ENCODE results near the gene KRTAP19-2.

Gene KRTAP19-2

GRCh38 chr21:30468900-30469714 lies 18.1 kb downstream of the KRTAP19-2 start:
- Histone ChIP-seq H3K4ac (ENCODE audit: low read depth in 1 of 2, low read length in 2 of 2) (no peak overlapping the region), H2AK5ac (ENCODE audit: low read length, severe bottlenecking) (no peak overlapping the region), H3K9ac (ENCODE audit: low read length) (no peak overlapping the region), H3K4me2 (ENCODE audit: low read length, poor library complexity, severe bottlenecking) (no peak overlapping the region), H2BK15ac (ENCODE audit: low read depth, poor library complexity, severe bottlenecking) (no peak overlapping the region), H3K27me3 (ENCODE audit: control insufficient read depth in 1 of 2, insufficient read depth in 1 of 2, low read length in 2 of 2) (no peaks in the 10 kb centered on the region), H4K91ac (ENCODE audit: low read length) (no peak overlapping the region), H2BK120ac (ENCODE audit: low read depth, low read length) (no peak overlapping the region), H3K9me3 (ENCODE audit: control insufficient read depth, low read length) (no peaks in the 10 kb centered on the region), H3K23ac (ENCODE audit: low read length in 2 of 2) (no peak overlapping the region), H3K27ac (ENCODE audit: low read length, poor library complexity, severe bottlenecking) (no peak overlapping the region), H3K4me3 (ENCODE audit: insufficient read depth in 1 of 2, low read depth in 1 of 2, low read length in 2 of 2) (no peak overlapping the region), H3K36me3 (ENCODE audit: control insufficient read depth in 1 of 2, insufficient read depth in 2 of 2, low read depth in 1 of 2, low read length in 2 of 2) (no peaks in the 10 kb centered on the region), H2BK12ac (ENCODE audit: low read length in 2 of 2) (no peak overlapping the region), H2AFZ (ENCODE audit: low read depth, low read length) (no peak overlapping the region), H2BK5ac (ENCODE audit: low read depth, low read length, poor library complexity, severe bottlenecking) (no peak overlapping the region), H3K4me1 (ENCODE audit: control insufficient read depth, insufficient read depth, low read depth, low read length) (no peaks in the 10 kb centered on the region), H3K79me1 (replicated peaks; ENCODE audit: low read length, poor library complexity, severe bottlenecking) (no peaks in the 10 kb centered on the region), H3K14ac (ENCODE audit: low read length in 2 of 2) (no peak overlapping the region), H4K8ac (ENCODE audit: low read length) (no peak overlapping the region), H3K18ac (ENCODE audit: low read depth in 1 of 2, low read length in 2 of 2) (no peak overlapping the region)
- 66% methylated on average over 3 of the region's 6 CpGs for whole genome bisulfite sequencing
- DNase-seq = no peak

- no peaks in the 10 kb centered on the region for H3K9me3 ChIP-seq (ENCODE audit: control insufficient read depth, low read length)
- no peak overlapping the region for H4K8ac ChIP-seq (ENCODE audit: low read length)
- no peak overlapping the region for H3K4ac ChIP-seq (ENCODE audit: low read depth in 1 of 2, low read length in 2 of 2)
- 40% methylated on average over 1 of the region's 3 CpGs for WGBS
- no peak overlapping the region for H3K23ac ChIP-seq (ENCODE audit: low read length in 2 of 2)
- no peak overlapping the region for H3K14ac ChIP-seq (ENCODE audit: low read length in 2 of 2)
- no peak overlapping the region for H3K4me2 ChIP-seq (ENCODE audit: low read length, poor library complexity, severe bottlenecking)
- H3K36me3 ChIP-seq (ENCODE audit: control insufficient read depth in 1 of 2, insufficient read depth in 2 of 2, low read depth in 1 of 2, low read length in 2 of 2) = no peaks in the 10 kb centered on the region
- DNase-seq = no peak
- H3K9ac ChIP-seq (ENCODE audit: low read length) = no peak overlapping the region
- no peak overlapping the region for H2BK12ac ChIP-seq (ENCODE audit: low read length in 2 of 2)
- H3K79me1 ChIP-seq (replicated peaks; ENCODE audit: low read length, poor library complexity, severe bottlenecking) = no peaks in the 10 kb centered on the region
- no peak overlapping the region for H3K4me3 ChIP-seq (ENCODE audit: insufficient read depth in 1 of 2, low read depth in 1 of 2, low read length in 2 of 2)
- no peak overlapping the region for H2AK5ac ChIP-seq (ENCODE audit: low read length, severe bottlenecking)
- no peak overlapping the region for H2BK15ac ChIP-seq (ENCODE audit: low read depth, poor library complexity, severe bottlenecking)
- no peak overlapping the region for H2AFZ ChIP-seq (ENCODE audit: low read depth, low read length)
- no peak overlapping the region for H4K91ac ChIP-seq (ENCODE audit: low read length)
- H3K4me1 ChIP-seq (ENCODE audit: control insufficient read depth, insufficient read depth, low read depth, low read length) = no peaks in the 10 kb centered on the region
- H2BK5ac ChIP-seq (ENCODE audit: low read depth, low read length, poor library complexity, severe bottlenecking) = no peak overlapping the region
- H2BK120ac ChIP-seq (ENCODE audit: low read depth, low read length) = no peak overlapping the region
- no peak overlapping the region for H3K27ac ChIP-seq (ENCODE audit: low read length, poor library complexity, severe bottlenecking)
- no peak overlapping the region for H3K18ac ChIP-seq (ENCODE audit: low read depth in 1 of 2, low read length in 2 of 2)
- H3K27me3 ChIP-seq (ENCODE audit: control insufficient read depth in 1 of 2, insufficient read depth in 1 of 2, low read length in 2 of 2) = no peaks in the 10 kb centered on the region
Observed at GRCh38 chr21:30463713-30464112, 23.5 kb downstream of the KRTAP19-2 start.

- no CpG with 5 or more reads among the region's 3 CpGs for WGBS
- Histone ChIP-seq H3K4ac (ENCODE audit: low read depth in 1 of 2, low read length in 2 of 2) (no peak overlapping the region), H3K9ac (ENCODE audit: low read length) (no peak overlapping the region), H3K4me2 (ENCODE audit: low read length, poor library complexity, severe bottlenecking) (no peak overlapping the region), H4K8ac (ENCODE audit: low read length) (no peak overlapping the region), H3K4me1 (ENCODE audit: control insufficient read depth, insufficient read depth, low read depth, low read length) (no peaks in the 10 kb centered on the region), H3K79me1 (replicated peaks; ENCODE audit: low read length, poor library complexity, severe bottlenecking) (no peaks in the 10 kb centered on the region), H3K4me3 (ENCODE audit: insufficient read depth in 1 of 2, low read depth in 1 of 2, low read length in 2 of 2) (no peak overlapping the region), H2BK15ac (ENCODE audit: low read depth, poor library complexity, severe bottlenecking) (no peak overlapping the region), H2BK120ac (ENCODE audit: low read depth, low read length) (no peak overlapping the region), H3K27ac (ENCODE audit: low read length, poor library complexity, severe bottlenecking) (no peak overlapping the region), H2AK5ac (ENCODE audit: low read length, severe bottlenecking) (no peak overlapping the region), H4K91ac (ENCODE audit: low read length) (no peak overlapping the region), H3K9me3 (ENCODE audit: control insufficient read depth, low read length) (no peaks in the 10 kb centered on the region), H2BK12ac (ENCODE audit: low read length in 2 of 2) (no peak overlapping the region), H3K23ac (ENCODE audit: low read length in 2 of 2) (no peak overlapping the region), H2BK5ac (ENCODE audit: low read depth, low read length, poor library complexity, severe bottlenecking) (no peak overlapping the region), H3K36me3 (ENCODE audit: control insufficient read depth in 1 of 2, insufficient read depth in 2 of 2, low read depth in 1 of 2, low read length in 2 of 2) (no peaks in the 10 kb centered on the region), H3K18ac (ENCODE audit: low read depth in 1 of 2, low read length in 2 of 2) (no peak overlapping the region), H2AFZ (ENCODE audit: low read depth, low read length) (no peak overlapping the region), H3K27me3 (ENCODE audit: control insufficient read depth in 1 of 2, insufficient read depth in 1 of 2, low read length in 2 of 2) (no peaks in the 10 kb centered on the region), H3K14ac (ENCODE audit: low read length in 2 of 2) (no peak overlapping the region)
- DNase-seq = no peak
Observed at GRCh38 chr21:30448514-30448913, 38.7 kb downstream of the KRTAP19-2 start.

GRCh38 chr21:30447056-30447455 lies 40.2 kb downstream of the KRTAP19-2 start:
- Histone ChIP-seq H2BK120ac (ENCODE audit: low read depth, low read length) (no peak overlapping the region), H3K27me3 (ENCODE audit: control insufficient read depth in 1 of 2, insufficient read depth in 1 of 2, low read length in 2 of 2) (no peaks in the 10 kb centered on the region), H2AFZ (ENCODE audit: low read depth, low read length) (no peak overlapping the region), H2BK5ac (ENCODE audit: low read depth, low read length, poor library complexity, severe bottlenecking) (no peak overlapping the region), H3K9ac (ENCODE audit: low read length) (no peak overlapping the region), H4K8ac (ENCODE audit: low read length) (no peak overlapping the region), H3K14ac (ENCODE audit: low read length in 2 of 2) (no peak overlapping the region), H3K9me3 (ENCODE audit: control insufficient read depth, low read length) (no peaks in the 10 kb centered on the region), H2BK12ac (ENCODE audit: low read length in 2 of 2) (no peak overlapping the region), H3K4me2 (ENCODE audit: low read length, poor library complexity, severe bottlenecking) (no peak overlapping the region), H3K4me1 (ENCODE audit: control insufficient read depth, insufficient read depth, low read depth, low read length) (no peaks in the 10 kb centered on the region), H2BK15ac (ENCODE audit: low read depth, poor library complexity, severe bottlenecking) (no peak overlapping the region), H3K36me3 (ENCODE audit: control insufficient read depth in 1 of 2, insufficient read depth in 2 of 2, low read depth in 1 of 2, low read length in 2 of 2) (no peaks in the 10 kb centered on the region), H2AK5ac (ENCODE audit: low read length, severe bottlenecking) (no peak overlapping the region), H3K27ac (ENCODE audit: low read length, poor library complexity, severe bottlenecking) (no peak overlapping the region), H3K4me3 (ENCODE audit: insufficient read depth in 1 of 2, low read depth in 1 of 2, low read length in 2 of 2) (no peak overlapping the region), H4K91ac (ENCODE audit: low read length) (no peak overlapping the region), H3K79me1 (replicated peaks; ENCODE audit: low read length, poor library complexity, severe bottlenecking) (no peaks in the 10 kb centered on the region), H3K18ac (ENCODE audit: low read depth in 1 of 2, low read length in 2 of 2) (no peak overlapping the region), H3K4ac (ENCODE audit: low read depth in 1 of 2, low read length in 2 of 2) (no peak overlapping the region), H3K23ac (ENCODE audit: low read length in 2 of 2) (no peak overlapping the region)
- 53% methylated on average over 4 of the region's 4 CpGs for WGBS
- no peak for DNase-seq
